Tibial artery (tissue), 4 donors: ENCODE data around the gene CBY1.

Experiments
- DNase-seq, 2 donors: peaks; one replicate each; pipeline ENCODE4 v3.0.0-alpha.2; 2019
- H3K27ac ChIP-seq, 2 donors: fragments of 200-600 bp; sonication (generic) in 1 of 2; 1 replicate in 1 of 2; 2 replicates in 1 of 2; pipeline ENCODE4 v1.5.1; 2018 to 2019; ENCODE audit warnings: mild to moderate bottlenecking in 1 of 2
- H3K27me3 ChIP-seq, 2 donors: fragments of 200-600 bp; sonication (generic) in 1 of 2; one replicate each; pipeline versions ENCODE4 v1.5.1 to v1.6.0; 2016 to 2019
- H3K36me3 ChIP-seq, 3 donors: fragments of 200-600 bp; sonication (generic) in 2 of 3; one replicate each; pipeline ENCODE4 v1.5.1; 2016 to 2019; ENCODE audit warnings: mild to moderate bottlenecking in 2 of 3
- H3K4me1 ChIP-seq, 4 donors: fragments of 200-600 bp; sonication (generic) in 2 of 4; 1 replicate in 3 of 4; 2 replicates in 1 of 4; pipeline ENCODE4 v1.5.1; 2016 to 2019
- H3K4me3 ChIP-seq, 2 donors: fragments of 200-600 bp; sonication (generic) in 1 of 2; 1 replicate in 1 of 2; 2 replicates in 1 of 2; pipeline ENCODE4 v1.5.1; 2018 to 2019; ENCODE audit warnings: mild to moderate bottlenecking in 2 of 2
- H3K9me3 ChIP-seq, 3 donors: fragments of 200-600 bp; sonication (generic) in 1 of 3; one replicate each; pipeline ENCODE4 v1.5.1; 2016 to 2019
- CTCF ChIP-seq, 2 experiments: fragments of 200-600 bp in 1 of 2; fragments of 450-650 bp in 1 of 2; IDR thresholded peaks; one replicate each; pipeline ENCODE4 v1.5.1; 2017 to 2019; ENCODE audit warnings: antibody characterized with exemption in 2 of 2, mild to moderate bottlenecking in 1 of 2, moderate library complexity in 1 of 2
- intact Hi-C: fragments of 100-400 bp; cut with DNase I; formaldehyde crosslinking; loops from one replicate; pipeline ENCODE4 v1.15.0; 2023; ENCODE audit warnings: low total_unique reads

Gene CBY1

GRCh38 chr22:38720350-38720749, 63.9 kb downstream of the CBY1 start:
- Histone ChIP-seq H3K27me3 (no peaks in the 10 kb centered on the region), H3K4me1 (peaks cover 0 to 17% (median 13%) of the 10 kb centered on the region in 4 donors), H3K4me3 (no peak overlapping the region), H3K9me3 (no peaks in the 10 kb centered on the region), H3K27ac (no peak overlapping the region), H3K36me3 (peaks cover 56 to 82% (median 66%) of the 10 kb centered on the region in 3 donors)
- DNase-seq: no peak
- intact Hi-C loops: no loop called here
- no peak for TF ChIP-seq CTCF (IDR thresholded peaks at IDR 0.05)

DNA sequence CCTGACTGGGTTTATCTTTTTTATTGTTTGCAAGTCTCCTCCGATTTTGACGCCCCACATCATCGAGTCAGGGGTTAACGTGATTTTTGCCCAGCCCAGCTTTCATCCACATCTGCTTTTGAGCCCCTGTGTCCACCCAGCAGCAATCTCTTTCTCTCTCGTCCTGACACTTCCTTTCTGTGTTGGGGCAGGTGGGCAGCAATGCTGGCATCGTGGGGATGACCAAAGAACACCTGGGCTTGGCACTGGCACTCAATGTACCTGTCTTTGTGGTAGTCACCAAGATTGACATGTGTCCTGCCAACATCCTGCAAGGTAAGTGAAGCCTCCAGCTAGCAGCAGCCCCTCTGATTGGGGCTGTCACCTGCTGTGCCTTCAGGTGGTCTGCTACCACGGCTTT, 65.1 kb downstream of the CBY1 start:
- Histone ChIP-seq H3K4me3 (no peak overlapping the region), H3K27ac (no peak overlapping the region), H3K4me1 (peaks cover 0 to 17% (median 12%) of the 10 kb centered on the region in 4 donors), H3K36me3 (peaks cover 62 to 82% (median 70%) of the 10 kb centered on the region in 3 donors), H3K27me3 (no peaks in the 10 kb centered on the region), H3K9me3 (no peaks in the 10 kb centered on the region)
- peak in 1 of 2 donors; percentile 42 for DNase-seq
- intact Hi-C loops: no loop called here
- no peak for TF ChIP-seq CTCF (IDR thresholded peaks at IDR 0.05)
